ENCODE measurements around the gene AR. TPM values are rescaled to one million over a fixed set of nuclear protein-coding genes. Genes with fewer than 3 reads are reported as not detected.
"Not testable (repeated sequence)": the region's sequence is repeated elsewhere in the genome, so short reads cannot be mapped to it uniquely, and the experiment has no call there.

Gene AR
- total RNA-seq, 2 donors from 2014 or later = 1.5 to 2.2 TPM

DNA sequence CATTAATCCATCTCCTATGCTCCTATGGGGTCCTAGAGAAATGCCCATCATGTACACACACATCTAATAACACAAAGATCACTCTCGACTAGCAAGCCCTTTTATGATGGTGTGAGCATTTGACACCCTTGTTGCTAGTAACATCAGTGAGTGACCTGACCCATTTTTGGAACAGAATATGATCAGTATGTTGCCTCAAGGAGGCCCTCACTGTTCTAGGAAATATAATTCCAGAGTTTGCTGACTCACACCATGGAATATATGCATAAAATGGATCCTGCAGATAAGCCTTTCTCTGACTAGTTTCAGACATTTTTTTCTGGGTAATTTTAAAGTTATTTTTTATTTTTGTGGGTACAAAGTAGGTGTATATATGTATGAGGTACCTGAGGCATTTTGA is 121.8 kb downstream of the AR start:
- Mint-ChIP-seq H3K4me1 (no peaks in the 10 kb centered on the region), H3K36me3 (ENCODE audit: low read depth) (peaks cover 5% of the 10 kb centered on the region), H3K27ac (no peak overlapping the region), H3K9me3 (peaks cover 73% of the 10 kb centered on the region), H3K27me3 (ENCODE audit: insufficient read depth) (no peaks in the 10 kb centered on the region), H3K4me3 (no peak overlapping the region)
- Histone ChIP-seq H3K27me3 (ENCODE audit: control insufficient read depth, insufficient read depth, low read length, poor library complexity, severe bottlenecking) (no peaks in the 10 kb centered on the region), H3K9me3 (ENCODE audit: control insufficient read depth, low read length) (no peaks in the 10 kb centered on the region), H3K36me3 (ENCODE audit: control insufficient read depth, insufficient read depth, low read length) (no peaks in the 10 kb centered on the region), H3K4me1 (ENCODE audit: control insufficient read depth, insufficient read depth, low read length) (no peaks in the 10 kb centered on the region), H3K9ac (ENCODE audit: extremely low read depth, low read length, poor library complexity, severe bottlenecking) (no peak overlapping the region), H3K27ac (ENCODE audit: low read depth, low read length) (no peak overlapping the region), H3K4me3 (ENCODE audit: low read length) (no peak overlapping the region)
- TF ChIP-seq, protein P1, sequence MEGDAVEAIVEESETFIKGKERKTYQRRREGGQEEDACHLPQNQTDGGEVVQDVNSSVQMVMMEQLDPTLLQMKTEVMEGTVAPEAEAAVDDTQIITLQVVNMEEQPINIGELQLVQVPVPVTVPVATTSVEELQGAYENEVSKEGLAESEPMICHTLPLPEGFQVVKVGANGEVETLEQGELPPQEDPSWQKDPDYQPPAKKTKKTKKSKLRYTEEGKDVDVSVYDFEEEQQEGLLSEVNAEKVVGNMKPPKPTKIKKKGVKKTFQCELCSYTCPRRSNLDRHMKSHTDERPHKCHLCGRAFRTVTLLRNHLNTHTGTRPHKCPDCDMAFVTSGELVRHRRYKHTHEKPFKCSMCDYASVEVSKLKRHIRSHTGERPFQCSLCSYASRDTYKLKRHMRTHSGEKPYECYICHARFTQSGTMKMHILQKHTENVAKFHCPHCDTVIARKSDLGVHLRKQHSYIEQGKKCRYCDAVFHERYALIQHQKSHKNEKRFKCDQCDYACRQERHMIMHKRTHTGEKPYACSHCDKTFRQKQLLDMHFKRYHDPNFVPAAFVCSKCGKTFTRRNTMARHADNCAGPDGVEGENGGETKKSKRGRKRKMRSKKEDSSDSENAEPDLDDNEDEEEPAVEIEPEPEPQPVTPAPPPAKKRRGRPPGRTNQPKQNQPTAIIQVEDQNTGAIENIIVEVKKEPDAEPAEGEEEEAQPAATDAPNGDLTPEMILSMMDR (conservative IDR thresholded peaks at IDR 0.05) = no peak
- 80 to 100% methylated on average over 1 of the region's 1 CpG for WGBS, 2 experiments (ENCODE audit: insufficient coverage in 1 of 2, insufficient read length in 1 of 2)
- no peak for DNase-seq

DNA sequence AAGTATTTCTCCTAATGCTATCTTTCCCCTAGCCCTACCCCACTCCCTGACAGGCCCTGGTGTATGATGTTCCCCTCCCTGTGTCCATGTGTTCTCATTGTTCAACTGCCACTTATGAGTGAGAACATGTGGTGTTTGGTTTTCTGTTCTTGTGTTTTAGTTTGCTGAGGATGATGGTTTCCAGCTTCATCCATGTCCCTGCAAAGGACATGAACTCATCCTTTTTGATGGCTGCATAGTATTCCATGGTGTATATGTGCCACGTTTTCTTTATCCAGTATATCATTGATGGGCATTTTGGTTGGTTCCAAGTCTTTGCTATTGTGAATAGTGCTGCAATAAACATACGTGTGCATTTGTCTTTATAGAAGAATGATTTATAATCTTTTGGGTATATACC is 126.9 kb downstream of the AR start:
- peaks cover 58% of the 10 kb centered on the region for H3K9me3 Mint-ChIP-seq
- not testable (repeated sequence) for H3K4me3 Mint-ChIP-seq; H3K27me3 Mint-ChIP-seq (ENCODE audit: insufficient read depth)

DNA sequence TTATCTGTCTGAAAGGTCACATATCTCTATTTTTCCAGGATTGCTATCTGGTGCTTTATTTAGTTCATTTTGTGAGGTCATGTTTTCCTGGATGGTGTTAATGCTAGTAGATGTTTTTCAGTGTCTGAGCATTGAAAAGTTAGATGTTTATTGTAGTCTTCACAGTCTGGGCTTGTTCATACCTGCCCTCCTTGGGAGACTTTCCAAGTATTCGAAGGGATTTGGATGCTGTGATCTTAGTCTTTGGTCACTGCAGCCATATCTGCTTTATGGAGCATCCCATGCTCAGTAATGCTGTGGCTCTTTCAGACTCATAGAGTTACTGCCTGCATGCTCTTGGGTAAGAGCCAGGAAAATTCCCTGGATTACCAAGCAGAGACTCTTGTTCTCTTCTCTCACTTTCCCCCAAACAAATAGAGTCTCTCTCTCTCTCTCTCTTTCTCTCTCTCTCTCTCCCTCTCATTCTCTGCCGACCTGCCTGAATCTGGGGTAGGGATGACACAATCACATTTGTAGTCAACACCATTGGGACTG is 130.0 kb downstream of the AR start:
- H3K27ac Mint-ChIP-seq = no peak overlapping the region
- H3K4me3 Mint-ChIP-seq = no peak overlapping the region

More for the DNA sequence above, 126.9 kb downstream of the AR start:
- H3K9me3 ChIP-seq (ENCODE audit: control insufficient read depth, low read length); H3K27ac ChIP-seq (ENCODE audit: low read depth, low read length); H3K4me1 Mint-ChIP-seq; H3K27ac Mint-ChIP-seq; H3K27me3 ChIP-seq (ENCODE audit: control insufficient read depth, insufficient read depth, low read length, poor library complexity, severe bottlenecking); H3K9ac ChIP-seq (ENCODE audit: extremely low read depth, low read length, poor library complexity, severe bottlenecking); H3K36me3 ChIP-seq (ENCODE audit: control insufficient read depth, insufficient read depth, low read length); H3K4me1 ChIP-seq (ENCODE audit: control insufficient read depth, insufficient read depth, low read length); DNase-seq; H3K4me3 ChIP-seq (ENCODE audit: low read length); H3K36me3 Mint-ChIP-seq (ENCODE audit: low read depth): not testable (repeated sequence)
- 80 to 95% methylated on average over 1 to 2 of the region's 2 CpGs for WGBS, 2 experiments (ENCODE audit: insufficient coverage in 1 of 2, insufficient read length in 1 of 2)

More for the DNA sequence above, 130.0 kb downstream of the AR start:
- H3K4me1 Mint-ChIP-seq = no peaks in the 10 kb centered on the region
- Histone ChIP-seq H3K4me1 (ENCODE audit: control insufficient read depth, insufficient read depth, low read length) (no peaks in the 10 kb centered on the region), H3K4me3 (ENCODE audit: low read length) (no peak overlapping the region), H3K27me3 (ENCODE audit: control insufficient read depth, insufficient read depth, low read length, poor library complexity, severe bottlenecking) (no peaks in the 10 kb centered on the region), H3K27ac (ENCODE audit: low read depth, low read length) (no peak overlapping the region), H3K9ac (ENCODE audit: extremely low read depth, low read length, poor library complexity, severe bottlenecking) (no peak overlapping the region), H3K9me3 (ENCODE audit: control insufficient read depth, low read length) (no peaks in the 10 kb centered on the region), H3K36me3 (ENCODE audit: control insufficient read depth, insufficient read depth, low read length) (no peaks in the 10 kb centered on the region)
- no peaks in the 10 kb centered on the region for H3K36me3 Mint-ChIP-seq (ENCODE audit: low read depth)
- peaks cover 48% of the 10 kb centered on the region for H3K9me3 Mint-ChIP-seq
- 83% methylated on average over 2 of the region's 2 CpGs; no CpG with 5 or more reads in 1 of the 2 experiments for WGBS, 2 experiments (ENCODE audit: insufficient coverage in 1 of 2, insufficient read length in 1 of 2)
- DNase-seq = no peak
- H3K27me3 Mint-ChIP-seq (ENCODE audit: insufficient read depth) = no peaks in the 10 kb centered on the region
- TF ChIP-seq, protein P1 (conservative IDR thresholded peaks at IDR 0.05) = no peak
